HG03571 (cell line): Measurements from ENCODE around the gene OR6A2.
A peak's percentile ranks its signal among the peaks of the same experiment; 100 is the strongest.
"Not testable (repeated sequence)": the region's sequence is repeated elsewhere in the genome, so short reads cannot be mapped to it uniquely, and the experiment has no call there.

Experiments
- ATAC-seq: cut with Tn5 transposase; IDR thresholded peaks from one replicate; pipeline ENCODE4 v1.9.1; 2021; ENCODE audit not compliant: unreplicated experiment

The OR6A2 gene

GRCh38 chr11:6799402-6799801 lies at the start of gene OR6A2:
OR6A2 (minus strand) TSS chr11:6799689; CDS start chr11:6795708, 3,981 bp downstream.
- no peak for ATAC-seq

GRCh38 chr11:6845383-6845782 lies 45.9 kb upstream of the OR6A2 start, which contains the start of gene OR10A5:
OR10A5 (plus strand) TSS chr11:6845683; CDS start chr11:6845683, 0 bp downstream.
- no peak for ATAC-seq

- no peak for ATAC-seq
Measured at GRCh38 chr11:6844356-6844755, 44.9 kb upstream of the OR6A2 start.

GRCh38 chr11:6843670-6844069 lies 44.2 kb upstream of the OR6A2 start:
- no peak for ATAC-seq

GRCh38 chr11:6841694-6842093 lies 42.2 kb upstream of the OR6A2 start:
- no peak for ATAC-seq

- no peak for ATAC-seq
Measured at GRCh38 chr11:6834021-6834420, 34.5 kb upstream of the OR6A2 start.

GRCh38 chr11:6833356-6833755 lies 33.9 kb upstream of the OR6A2 start:
- no peak for ATAC-seq

- no peak for ATAC-seq
Measured at GRCh38 chr11:6828103-6828502, 28.6 kb upstream of the OR6A2 start.

GRCh38 chr11:6825231-6825744 lies 25.8 kb upstream of the OR6A2 start:
- no peak for ATAC-seq

GRCh38 chr11:6824136-6824823 lies 24.8 kb upstream of the OR6A2 start:
- ATAC-seq, result no peak

GRCh38 chr11:6818967-6819366 lies 19.5 kb upstream of the OR6A2 start:
- ATAC-seq, result no peak

GRCh38 chr11:6817694-6818093 lies 18.2 kb upstream of the OR6A2 start:
- ATAC-seq, result no peak

GRCh38 chr11:6813656-6814055 lies 14.2 kb upstream of the OR6A2 start:
- ATAC-seq, result no peak

GRCh38 chr11:6812390-6813005 lies 13.0 kb upstream of the OR6A2 start:
- ATAC-seq, result peak; percentile 87

GRCh38 chr11:6801075-6801474 lies 1.6 kb upstream of the OR6A2 start:
- not testable (repeated sequence) for ATAC-seq

GRCh38 chr11:6794639-6795038 lies 4.8 kb downstream of the OR6A2 start:
- ATAC-seq, result no peak

- ATAC-seq, result no peak
Measured at GRCh38 chr11:6790546-6790945, 8.9 kb downstream of the OR6A2 start.

GRCh38 chr11:6782720-6783119 lies 16.8 kb downstream of the OR6A2 start, which contains the start of gene OR2AG1:
OR2AG1 (plus strand) TSS chr11:6783020; CDS start chr11:6785038, 2,018 bp downstream.
- no peak for ATAC-seq

GRCh38 chr11:6780829-6781228 lies 18.7 kb downstream of the OR6A2 start:
- ATAC-seq, result no peak

GRCh38 chr11:6778518-6778917 lies 21.0 kb downstream of the OR6A2 start:
- ATAC-seq, result no peak

GRCh38 chr11:6771926-6772893 lies 27.3 kb downstream of the OR6A2 start, which contains the start of gene OR2AG2:
OR2AG2 (minus strand) TSS chr11:6771976; CDS start chr11:6768957, 3,019 bp downstream.
- ATAC-seq, result peak; percentile 91
